HG03571 (cell line): ENCODE results near the gene ONECUT3.
"Not testable (repeated sequence)": the region's sequence is repeated elsewhere in the genome, so short reads cannot be mapped to it uniquely, and the experiment has no call there.

Experiments used
- ATAC-seq: cut with Tn5 transposase; IDR thresholded peaks from one replicate; pipeline ENCODE4 v1.9.1; 2021; ENCODE audit not compliant: unreplicated experiment

Gene ONECUT3

DNA sequence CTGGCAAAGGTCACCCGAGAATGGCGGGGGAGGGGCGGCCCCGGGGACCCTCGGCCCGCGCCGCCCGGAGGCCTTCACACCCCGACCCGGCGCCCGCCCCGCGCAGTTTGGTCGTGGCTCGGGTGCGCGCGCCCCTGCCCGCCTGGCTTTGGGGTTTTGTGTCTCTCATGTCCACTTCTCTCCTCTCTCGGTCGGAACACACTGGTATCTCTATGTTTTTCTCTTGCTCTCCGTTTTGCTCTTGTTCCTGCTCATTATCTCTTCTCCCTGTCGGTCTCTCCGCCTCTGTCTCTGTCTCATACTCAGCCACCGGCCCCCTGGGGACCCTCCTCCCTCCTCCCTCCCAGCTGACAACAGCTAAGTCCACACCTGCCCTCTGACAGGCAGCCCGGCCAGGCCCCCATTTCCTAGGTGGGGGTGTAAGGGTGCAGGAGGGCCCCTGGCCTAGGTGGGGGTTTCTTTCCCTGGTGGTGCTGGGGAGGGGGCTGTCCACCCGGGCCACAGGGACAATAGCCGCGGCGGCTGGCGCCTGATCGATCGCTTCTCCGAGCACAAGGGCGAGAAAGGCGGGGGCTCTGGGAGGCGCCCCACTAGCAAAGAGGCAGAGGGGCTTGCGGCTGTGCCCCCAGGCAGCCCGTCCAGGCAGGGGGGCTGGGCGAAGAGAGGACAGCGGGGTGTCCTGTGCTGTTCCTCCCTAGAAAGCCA, 2.3 kb downstream of the ONECUT3 start:
- no peak for ATAC-seq

DNA sequence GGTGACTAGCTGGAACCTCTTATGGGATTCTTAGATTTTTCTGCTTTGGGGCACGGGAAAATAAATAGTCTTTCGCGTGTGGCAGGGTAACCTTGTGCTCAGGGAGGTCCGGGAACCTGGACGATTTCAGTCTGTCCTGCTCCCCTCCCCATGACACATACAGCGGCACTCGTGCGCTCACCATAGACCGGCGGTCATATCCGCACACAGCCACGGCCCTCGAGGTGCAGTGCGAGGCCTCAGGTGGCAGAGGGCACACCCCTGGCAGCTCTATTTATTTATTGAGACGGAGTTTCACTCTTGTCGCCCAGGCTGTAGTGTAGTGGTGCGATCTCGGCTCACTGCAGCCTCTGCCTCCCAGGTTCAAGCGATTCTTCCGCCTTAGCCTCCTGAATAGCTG, 3.0 kb downstream of the ONECUT3 start:
- ATAC-seq = no peak

DNA sequence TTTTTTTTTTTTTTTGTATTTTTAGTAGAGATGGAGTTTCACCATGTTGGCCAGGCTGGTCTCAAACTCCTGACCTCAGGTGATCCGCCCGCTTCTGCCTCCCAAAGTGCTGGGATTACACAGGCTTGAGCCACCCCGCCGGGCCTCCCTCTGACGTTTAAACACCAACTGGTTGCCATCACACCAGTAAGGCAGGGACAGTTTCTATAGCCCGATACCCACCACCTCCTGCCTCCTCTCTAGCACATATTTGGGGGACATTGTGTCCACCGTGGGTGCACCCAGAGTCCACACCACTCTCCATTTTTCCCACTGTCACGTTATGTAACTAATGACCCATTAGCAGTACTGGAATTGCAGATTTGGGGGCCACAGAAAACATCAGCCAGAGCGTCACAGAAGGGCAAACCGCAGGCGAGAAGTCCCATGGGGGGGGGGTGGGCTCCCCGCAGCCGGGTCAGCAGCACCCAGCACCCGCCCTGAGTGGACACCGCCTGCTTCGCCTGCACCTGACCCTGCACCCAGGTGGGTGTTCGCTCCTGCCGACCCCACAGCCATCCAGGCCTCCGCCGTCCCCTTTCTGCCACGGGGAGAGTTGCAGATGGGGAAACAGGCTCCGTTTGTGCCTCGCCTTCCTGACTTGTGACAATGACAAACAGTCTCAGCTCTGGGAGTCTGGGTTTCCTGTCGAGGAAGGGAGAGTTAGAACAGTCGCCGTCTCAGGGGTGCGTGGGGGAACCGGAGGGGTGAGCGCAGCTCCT, 3.6 kb downstream of the ONECUT3 start:
- no peak for ATAC-seq

DNA sequence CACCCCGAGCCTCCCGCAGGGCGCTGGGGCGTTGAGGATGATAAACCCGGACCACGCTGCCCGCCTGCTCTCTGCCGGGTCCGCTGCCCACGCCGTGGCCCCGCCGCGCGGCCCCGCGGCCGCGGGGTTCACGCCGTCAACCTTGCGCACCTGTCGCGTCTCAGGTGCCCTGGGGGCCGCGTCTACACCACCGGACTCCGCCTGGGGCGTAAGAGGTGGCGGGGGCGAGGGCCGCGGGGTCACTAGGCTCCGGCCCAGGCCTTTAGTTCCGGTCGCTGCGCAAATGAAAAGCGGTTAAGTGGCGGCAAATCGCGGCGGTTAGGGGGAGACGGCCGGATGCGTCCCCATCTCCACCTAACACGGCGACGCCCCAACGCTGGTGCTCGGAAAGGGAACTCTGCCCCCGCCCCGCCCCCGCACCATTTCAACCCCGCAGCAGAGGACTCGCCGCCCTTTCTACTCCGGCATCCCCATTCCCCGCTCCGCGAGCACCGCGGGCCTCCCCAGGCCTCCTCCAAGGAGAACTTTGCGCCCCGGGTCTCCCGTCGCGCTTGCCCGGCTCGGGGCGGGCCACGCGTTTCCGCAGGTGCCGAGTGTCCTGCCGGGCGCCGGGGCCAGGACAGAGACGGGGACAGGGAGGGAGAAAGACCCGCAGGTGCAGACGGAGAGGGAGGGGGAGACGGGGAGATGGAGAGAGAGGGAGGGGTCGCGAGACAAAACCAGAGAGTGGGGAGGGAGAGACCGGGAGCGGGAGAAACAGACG, 4.3 kb downstream of the ONECUT3 start:
- no peak for ATAC-seq

DNA sequence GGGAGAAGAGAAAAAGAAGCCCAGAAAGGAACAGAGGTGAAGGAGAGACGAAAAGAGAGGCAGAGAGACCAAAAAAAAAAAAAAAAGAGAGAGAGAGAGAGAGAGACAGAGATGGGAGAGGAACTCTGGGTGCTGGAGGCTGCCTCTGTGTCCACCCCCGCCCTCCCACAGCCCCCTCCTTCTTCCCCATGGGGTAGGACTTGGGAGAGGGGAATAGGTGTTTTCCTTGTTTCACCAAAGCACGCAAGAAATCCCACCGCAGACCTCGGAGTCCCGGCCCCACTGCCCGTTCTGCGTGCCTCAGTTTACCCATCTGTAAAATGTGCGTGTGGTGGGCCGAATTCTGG, 4.9 kb downstream of the ONECUT3 start:
- no peak for ATAC-seq

DNA sequence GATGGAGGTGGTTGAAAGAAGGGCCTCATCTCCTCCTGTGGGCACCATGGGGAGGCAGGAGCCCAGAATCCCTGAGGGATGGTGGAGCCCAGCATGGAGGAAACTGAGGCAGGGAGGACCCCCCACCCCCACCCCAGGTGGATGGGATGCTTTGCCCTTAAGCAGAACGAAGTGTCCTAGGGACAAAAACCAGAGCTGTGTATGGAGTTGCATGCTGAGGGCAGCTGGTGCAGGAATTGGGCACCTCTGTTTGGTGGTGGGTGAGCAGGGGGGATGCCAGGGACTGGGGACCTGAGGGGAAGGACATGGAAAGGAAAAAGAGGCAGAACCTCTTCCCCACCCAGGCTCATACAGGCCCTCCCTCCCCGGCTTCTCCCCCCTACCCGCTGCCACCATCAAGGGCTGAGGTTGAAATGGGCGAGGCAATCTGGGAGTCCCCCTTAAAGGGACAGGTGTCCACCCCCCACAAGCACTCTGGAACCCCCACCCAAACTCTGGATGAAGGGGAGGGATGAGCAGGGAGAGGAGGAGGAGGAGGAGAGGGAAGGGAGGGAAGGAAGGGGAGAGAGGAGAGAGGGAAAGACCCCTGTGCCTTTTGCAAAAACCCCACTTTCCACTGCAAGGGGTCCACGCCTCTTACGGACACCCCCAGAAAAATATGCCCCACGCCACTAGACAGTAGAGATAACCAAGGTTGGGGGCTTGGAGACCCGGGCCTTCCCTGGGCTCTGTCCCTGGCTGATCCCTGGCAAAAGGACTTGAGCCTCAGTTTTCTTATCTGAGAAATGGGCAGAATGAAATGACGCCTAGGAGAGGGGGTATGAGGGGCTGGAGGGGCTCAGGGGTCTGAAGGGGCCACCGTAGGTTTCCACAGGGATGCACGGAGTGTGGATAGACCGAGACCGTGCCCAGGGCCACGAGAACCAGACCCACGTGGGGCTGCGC, 5.9 kb downstream of the ONECUT3 start:
- no peak for ATAC-seq

DNA sequence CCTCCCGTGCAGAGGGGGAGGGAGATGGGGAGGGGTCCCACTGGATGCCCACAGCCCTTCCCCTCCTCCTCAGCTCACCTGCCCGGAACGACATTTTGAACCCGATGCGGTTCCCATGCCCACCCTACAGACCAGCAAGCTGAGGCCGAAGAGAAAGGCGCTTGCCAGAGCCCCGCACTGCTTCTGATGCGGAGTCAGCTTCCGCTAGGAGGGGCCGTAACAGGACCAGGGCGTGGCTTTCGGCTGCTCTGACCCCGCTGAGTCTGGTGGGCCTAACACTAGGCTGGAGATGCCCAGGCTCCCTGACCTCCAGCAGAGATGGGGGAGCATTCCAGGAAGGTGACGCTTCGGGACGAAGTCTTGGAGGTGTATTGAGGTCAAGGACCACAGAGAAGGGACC, 6.7 kb downstream of the ONECUT3 start:
- no peak for ATAC-seq

DNA sequence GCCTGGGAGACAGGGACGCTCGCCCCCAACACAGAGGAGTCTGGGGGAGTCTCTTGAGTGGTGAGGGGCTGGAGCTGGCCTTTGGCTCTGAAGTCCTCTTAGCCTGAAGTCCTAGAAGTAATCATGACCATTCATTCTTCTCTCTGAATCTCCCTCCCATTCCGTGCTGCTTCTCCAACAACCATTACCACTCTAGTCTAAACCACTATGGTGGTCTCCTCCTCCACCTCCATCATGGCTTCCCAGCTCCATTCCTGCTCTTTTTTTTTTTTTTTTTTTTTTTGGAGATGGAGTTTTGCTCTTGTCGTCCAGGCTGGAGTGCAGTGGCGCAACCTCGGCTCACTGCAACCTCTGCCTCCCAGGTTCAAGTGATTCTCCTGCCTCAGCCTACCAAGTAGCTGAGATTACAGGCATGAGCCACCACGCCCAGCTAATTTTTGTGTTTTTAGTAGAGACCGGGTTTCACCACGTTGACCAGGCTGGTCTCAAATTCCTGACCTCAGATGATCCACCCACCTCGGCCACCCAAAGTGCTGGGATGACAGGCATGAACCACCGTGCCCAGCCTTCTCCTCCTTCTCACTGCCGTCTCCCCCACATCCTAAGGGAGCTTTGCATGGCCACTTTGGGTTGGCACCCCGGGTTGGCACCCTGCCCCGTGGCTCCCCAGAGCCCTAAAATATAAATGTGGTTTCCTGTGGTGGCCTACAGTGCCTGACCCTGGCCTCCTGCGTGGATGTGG, 7.7 kb downstream of the ONECUT3 start:
- ATAC-seq = not testable (repeated sequence)

DNA sequence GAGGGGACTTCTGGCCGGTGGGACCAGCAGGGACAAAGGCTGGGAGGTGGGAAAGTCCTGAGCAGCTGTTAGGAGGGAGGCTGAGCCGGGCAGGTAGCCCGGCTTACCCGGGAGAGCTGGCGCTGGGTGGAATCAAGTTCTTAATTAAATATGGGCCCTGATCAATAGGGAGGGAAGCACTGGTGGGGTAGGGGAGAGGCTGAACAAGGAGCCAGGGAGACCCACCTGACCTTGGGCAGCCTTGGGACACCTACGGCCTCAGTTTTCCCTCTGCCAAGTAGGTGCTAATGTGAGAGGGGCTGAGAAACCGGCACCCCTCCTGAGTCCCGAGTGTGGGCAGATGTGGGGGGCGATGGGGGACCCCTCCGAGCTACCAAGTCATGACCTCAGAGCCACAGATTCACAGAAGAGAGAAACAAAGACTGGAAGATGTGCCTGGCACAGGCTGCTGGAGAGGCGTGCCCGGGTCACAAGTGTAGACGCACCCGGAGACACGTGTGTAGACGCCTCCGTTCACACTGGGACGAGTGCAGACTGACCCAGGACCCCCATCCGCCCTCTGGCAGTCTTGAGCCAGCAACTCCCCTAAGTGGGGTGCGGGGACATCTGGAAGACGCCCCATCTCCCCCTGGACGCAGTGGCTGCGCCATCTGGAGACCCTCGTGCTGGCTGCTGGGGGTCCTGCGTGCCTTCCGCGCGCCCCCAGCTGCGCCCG, 8.4 kb downstream of the ONECUT3 start:
- no peak for ATAC-seq

DNA sequence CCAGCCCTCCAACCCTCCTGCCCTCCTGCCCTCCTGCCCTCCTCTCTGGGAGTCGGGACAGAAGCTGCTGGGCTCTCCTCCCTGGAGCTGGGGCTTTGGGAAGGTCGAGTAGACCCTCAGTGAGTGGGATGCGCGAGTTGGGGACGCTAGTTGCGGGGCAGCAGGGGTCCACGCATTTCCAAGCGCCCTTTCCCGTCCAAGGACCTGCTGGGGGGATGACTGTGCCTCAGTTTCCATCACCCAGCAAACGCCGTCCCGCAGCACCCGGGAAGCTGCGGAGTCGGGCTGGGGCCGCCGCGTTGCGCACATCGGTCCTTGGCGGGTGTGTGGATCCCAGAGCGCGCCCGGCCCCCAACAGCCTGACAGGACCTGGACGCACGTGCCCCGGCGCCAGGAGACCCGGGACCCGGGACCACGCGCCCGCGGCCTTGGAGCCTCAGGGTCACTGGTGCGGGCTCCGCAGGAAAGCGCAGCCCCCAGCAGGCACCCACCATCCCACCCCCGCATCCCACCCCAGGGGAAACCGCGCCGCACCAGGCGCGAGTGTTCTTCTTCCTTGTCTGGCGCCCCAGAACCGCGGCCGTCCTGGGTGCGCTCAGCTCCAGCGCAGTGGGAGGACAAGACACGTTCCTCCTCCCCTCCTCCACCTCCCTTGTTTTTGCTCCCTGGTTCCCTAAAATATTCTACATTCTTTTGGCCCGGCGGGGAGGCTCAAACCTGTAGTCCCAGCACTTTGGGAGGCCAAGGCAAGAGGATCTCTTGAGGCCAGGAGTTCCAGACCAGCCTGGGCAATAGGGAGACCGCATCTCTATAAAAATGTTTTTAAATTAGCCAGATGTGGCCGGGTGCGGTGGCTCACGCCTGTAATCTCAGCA, 9.2 kb downstream of the ONECUT3 start:
- ATAC-seq = no peak

DNA sequence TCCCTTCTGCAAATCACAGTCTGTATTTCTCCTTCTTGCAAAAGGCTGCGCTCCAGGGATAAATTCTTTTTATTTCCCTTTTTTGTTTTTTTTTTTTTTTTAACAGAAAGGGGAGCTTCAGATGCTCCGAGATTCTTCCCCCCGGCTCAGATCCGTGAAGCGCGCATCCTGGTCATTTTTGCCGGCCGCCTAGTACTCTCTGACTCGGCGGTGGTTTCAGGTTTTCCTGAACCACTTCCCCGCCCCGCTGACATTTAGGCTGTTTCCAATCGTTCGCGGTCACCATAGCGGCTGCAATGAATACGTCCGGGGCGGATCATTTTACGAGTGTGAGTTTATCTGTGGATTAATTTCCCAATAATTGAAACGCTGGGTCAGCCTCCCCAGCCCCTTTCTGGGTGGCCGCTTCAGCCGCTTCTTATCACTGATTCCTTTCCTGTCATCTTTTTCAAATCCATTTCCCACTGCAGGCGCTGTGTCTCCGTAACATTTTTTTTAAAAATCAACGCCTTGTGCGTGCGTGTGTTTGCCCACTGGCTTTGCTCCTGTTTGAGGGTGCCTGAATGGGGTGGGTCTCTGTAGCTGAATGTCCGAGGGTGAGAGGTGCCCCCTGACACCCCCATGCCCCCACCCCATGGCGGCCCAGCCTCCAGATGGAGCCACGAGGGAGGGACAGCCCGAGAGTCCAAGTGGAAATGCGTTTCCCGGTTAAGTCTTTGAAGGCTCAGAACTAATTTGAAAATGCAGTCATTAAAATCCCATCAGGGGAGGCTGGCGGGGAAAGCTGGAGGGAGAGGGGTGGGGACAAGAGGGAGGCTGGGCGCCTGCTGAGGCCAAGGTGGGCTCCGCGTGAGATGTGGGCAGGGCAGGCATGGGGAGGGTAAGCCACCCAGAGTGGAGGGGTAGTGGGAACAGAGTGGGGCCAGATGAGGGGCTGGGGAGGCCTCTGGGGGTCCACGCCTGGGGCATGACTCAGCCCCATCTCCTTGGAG, 10.6 kb downstream of the ONECUT3 start:
- ATAC-seq = no peak

DNA sequence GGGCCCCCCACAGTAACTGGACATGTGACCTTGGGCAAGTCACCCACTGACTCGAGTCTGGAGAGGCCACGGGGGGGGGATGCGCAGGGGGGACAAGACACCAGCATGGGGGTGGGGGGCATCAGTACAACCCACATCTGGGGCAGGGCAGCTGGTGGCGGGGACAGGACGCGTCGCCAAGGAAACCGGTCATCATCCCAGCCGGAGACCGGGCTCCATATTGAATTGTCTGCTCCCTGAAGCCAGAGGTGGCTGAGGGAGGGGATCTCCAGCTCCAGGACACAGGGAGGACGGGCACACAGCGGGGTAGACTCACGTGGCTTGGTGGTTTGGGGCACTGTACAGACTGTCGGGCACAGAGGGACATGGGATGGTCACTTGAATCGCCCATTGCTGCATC, 11.4 kb downstream of the ONECUT3 start:
- no peak for ATAC-seq

DNA sequence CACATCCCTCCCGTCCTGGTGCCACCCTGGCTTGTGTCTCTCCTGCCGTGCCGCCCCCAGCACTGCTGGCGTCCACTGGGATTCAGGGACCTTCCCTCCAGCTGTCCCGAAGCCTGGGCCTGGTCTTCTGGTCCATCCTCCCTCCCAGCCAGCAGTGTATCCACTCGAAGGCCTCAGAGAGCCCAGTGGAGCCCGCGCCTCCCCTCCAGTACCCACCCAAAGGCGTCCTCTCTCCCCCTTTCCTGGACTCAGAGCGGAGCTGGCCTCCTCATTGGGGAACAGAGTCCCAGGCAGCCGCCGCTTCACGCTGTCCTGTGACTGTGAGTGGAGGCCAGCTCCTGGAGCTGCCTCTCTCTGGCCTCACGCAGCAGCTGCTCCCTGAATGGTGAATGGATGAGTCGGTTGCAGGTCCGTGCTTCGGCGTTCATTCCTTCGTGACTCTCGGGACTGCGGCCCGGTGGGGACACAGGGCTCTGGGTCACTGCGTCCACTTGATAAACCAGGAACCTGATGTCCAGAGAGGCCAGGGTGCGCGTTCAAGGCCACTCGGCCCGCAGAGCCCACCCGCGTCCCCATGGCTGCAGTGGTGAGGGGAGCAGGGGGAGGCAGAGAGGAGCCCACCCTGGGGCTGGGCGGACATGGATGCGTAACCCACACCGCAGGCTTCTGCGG, 12.1 kb downstream of the ONECUT3 start:
- no peak for ATAC-seq

DNA sequence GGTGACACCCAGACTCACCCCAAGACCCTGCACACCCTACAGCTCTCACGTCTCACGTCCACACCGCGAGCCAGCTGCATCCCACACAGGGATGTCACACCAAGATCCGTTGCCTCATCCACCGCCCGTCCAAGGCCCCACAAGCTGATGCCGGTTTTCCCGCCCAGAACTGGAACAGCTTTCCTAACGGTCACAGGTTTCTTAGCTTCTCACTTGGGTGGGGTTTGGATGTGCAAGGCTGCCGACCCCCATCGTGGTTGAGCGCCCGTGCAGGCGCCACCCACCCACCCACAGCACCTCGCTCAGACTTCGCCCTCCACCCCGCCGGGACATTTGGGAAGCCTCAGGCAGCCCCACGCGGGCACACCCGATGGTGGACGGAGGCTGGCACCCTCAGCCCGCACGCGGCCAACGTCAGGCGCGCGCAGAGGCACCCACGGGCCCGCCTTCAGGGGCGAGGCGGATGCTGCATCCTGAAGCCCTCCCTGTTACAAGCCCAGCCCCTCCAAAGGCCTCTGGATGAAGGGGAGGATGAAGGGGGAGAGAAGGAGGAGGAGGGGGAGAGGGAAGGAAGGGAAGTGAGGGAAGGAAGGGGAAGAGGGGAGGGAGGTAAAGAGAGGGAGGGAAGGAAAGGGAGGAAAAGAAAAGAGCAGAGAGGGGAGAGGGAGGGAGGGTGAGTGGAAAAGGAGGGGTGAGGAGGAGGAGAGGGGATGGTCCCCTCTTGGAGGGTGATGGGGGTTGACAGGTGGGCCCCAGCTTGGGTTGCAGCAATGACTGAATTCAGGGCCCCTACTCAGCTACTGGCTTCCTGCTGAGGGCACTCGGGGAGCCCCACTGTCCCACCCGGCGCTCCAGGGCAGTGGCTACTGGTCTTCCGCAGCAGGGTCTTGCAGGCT, 12.8 kb downstream of the ONECUT3 start:
- no peak for ATAC-seq

DNA sequence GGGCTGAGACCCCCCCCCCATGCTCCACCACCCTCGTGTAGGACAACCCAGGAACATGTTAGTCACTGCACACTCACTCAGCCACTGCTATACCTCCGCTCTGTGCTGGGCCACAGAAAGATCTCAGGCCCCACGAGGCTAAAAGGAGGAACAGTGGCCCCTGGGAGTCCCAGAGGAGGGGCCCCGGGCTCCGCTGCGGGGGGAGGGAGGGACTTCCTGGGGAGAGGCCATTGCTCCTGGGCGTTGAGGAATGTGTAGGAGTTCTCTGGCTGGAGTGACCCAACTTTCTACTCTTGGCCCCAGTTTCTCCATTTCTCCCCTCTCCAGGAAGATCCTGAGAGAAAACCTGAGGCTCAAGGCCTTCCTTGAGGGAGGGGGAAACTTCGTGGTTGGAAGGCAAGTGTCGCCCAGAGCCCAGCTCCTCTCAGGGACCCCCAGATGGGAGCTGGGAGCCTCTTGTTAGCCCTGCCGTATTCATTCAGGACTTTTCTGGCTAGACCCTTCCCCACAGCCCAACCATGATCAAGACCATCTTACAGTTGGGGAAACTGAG, 13.6 kb downstream of the ONECUT3 start:
- no peak for ATAC-seq
